K562 (cell line): ENCODE measurements around the gene FAM168B. TPM values are rescaled to one million over a fixed set of nuclear protein-coding genes. Genes with fewer than 3 reads are reported as not detected.

Experiments used
- ATAC-seq: fragments of 200-7000 bp; cut with Tn5 transposase; 3 replicates; pipeline ENCODE4 v1.9.1; 2020; ENCODE audit warnings: moderate library complexity
- BruUV-seq: library from RNA; stranded (reverse); fragments of 400-500 nt; replicated peaks from 2 replicates; lab custom pipeline; 2021; lab: Mats Ljungman, UMichigan
- CTCF ChIA-PET: fragments of 300-600 bp; formaldehyde crosslinking; extraction: SDS; loops from one replicate; lab custom pipeline; 2021; ENCODE audit warnings: low intra/inter-chr PET ratio; lab: Yijun Ruan, JAX
- POLR2A ChIA-PET: fragments of 300-600, 350-650 bp; sonication (Branson Sonifier 250); formaldehyde crosslinking; extraction: SDS; loops from one replicate; lab custom pipeline; 2021; ENCODE audit warnings: antibody characterized with exemption, inconsistent platforms; lab: Yijun Ruan, JAX
- DNase-seq, 4 experiments: peaks; one replicate each; pipeline versions ENCODE4 v3.0.0 to v3.0.0-alpha.2; 2011 to 2018; ENCODE audit warnings: low spot score in 3 of 4, mixed read lengths in 3 of 4; ENCODE audit errors: extremely low read depth in 1 of 4
- FAIRE-seq: peaks from 2 replicates; lab custom pipeline; 2011; peaks lifted over from hg19 to GRCh38; lab: Jason Lieb, UNC
- H2AFZ ChIP-seq: 2 replicates; pipeline ENCODE4 v1.6.0; 2011; ENCODE audit warnings: low read depth, low read length, control low read depth, inconsistent platforms
- H3K27ac ChIP-seq: fragments of 200-600 bp; 3 replicates; pipeline ENCODE4 v1.8.0; 2011; ENCODE audit warnings: low read depth, mild to moderate bottlenecking, control low read depth, inconsistent platforms, low read length, moderate library complexity, mixed read lengths; ENCODE audit errors: extremely low read depth
- H3K27me3 ChIP-seq, 2 experiments: fragments of 300-600 bp in 1 of 2; 2 replicates in 1 of 2; 3 replicates in 1 of 2; pipeline versions ENCODE4 v1.6.0 to v1.8.0; 2011; ENCODE audit warnings: inconsistent platforms in 2 of 2, low read length in 2 of 2, mild to moderate bottlenecking in 1 of 2, mixed read lengths in 1 of 2, moderate library complexity in 1 of 2; ENCODE audit not compliant: control insufficient read depth in 2 of 2, insufficient read depth in 2 of 2
- H3K36me3 ChIP-seq: fragments of 300-600 bp; 3 replicates; pipeline ENCODE4 v1.8.0; 2011; ENCODE audit warnings: mild to moderate bottlenecking, low read length, inconsistent platforms; ENCODE audit not compliant: control insufficient read depth, insufficient read depth
- H3K4me1 ChIP-seq, 2 experiments: fragments of 200-600 bp in 1 of 2; replicated peaks in 1 of 2; 2 replicates in 1 of 2; 3 replicates in 1 of 2; pipeline versions ENCODE4 v1.5.1 to v1.8.0; 2011; ENCODE audit warnings: inconsistent platforms in 2 of 2, low read length in 2 of 2, mild to moderate bottlenecking in 1 of 2, mixed read lengths in 1 of 2, moderate library complexity in 1 of 2; ENCODE audit not compliant: control insufficient read depth in 2 of 2, insufficient read depth in 2 of 2
- H3K4me2 ChIP-seq: 2 replicates; pipeline ENCODE4 v1.6.1; 2011; ENCODE audit warnings: low read length, control low read depth, inconsistent platforms, mixed read lengths; ENCODE audit not compliant: insufficient read depth
- H3K4me3 ChIP-seq: fragments of 200-600 bp; sonication (generic), shearing (Covaris generic); 2 replicates; pipeline ENCODE4 v1.5.1; 2016; ENCODE audit warnings: control low read depth, inconsistent platforms
- H3K79me2 ChIP-seq: fragments of 200-600 bp; 3 replicates; pipeline ENCODE4 v1.8.0; 2011; ENCODE audit warnings: low read length, inconsistent platforms; ENCODE audit not compliant: control insufficient read depth, insufficient read depth
- H3K9ac ChIP-seq, 2 experiments: 2 replicates each; pipeline versions ENCODE4 v1.6.0 to v1.6.1; 2011; ENCODE audit warnings: low read depth in 2 of 2, low read length in 2 of 2, control low read depth in 1 of 2, inconsistent platforms in 1 of 2, mild to moderate bottlenecking in 1 of 2, mixed read lengths in 1 of 2; ENCODE audit not compliant: insufficient read depth in 1 of 2
- H3K9me1 ChIP-seq: one replicate; pipeline ENCODE4 v1.6.0; 2011; ENCODE audit warnings: inconsistent platforms, mild to moderate bottlenecking, low read length, moderate library complexity; ENCODE audit not compliant: control insufficient read depth, insufficient read depth
- H3K9me3 ChIP-seq: replicated peaks from 2 replicates; pipeline ENCODE4 v1.5.1; 2011; ENCODE audit warnings: low read depth, low read length, inconsistent platforms; ENCODE audit not compliant: control insufficient read depth, insufficient read depth
- H4K20me1 ChIP-seq: replicated peaks from 2 replicates; pipeline ENCODE4 v1.6.1; 2011; ENCODE audit warnings: low read length, inconsistent platforms, mixed read lengths; ENCODE audit not compliant: control insufficient read depth, insufficient read depth
- ATF3 ChIP-seq, 2 experiments: fragments of 450-650 bp in 1 of 2; sonication (generic) in 1 of 2; formaldehyde crosslinking in 1 of 2; IDR thresholded peaks in 1 of 2; conservative IDR thresholded peaks in 1 of 2; 2 replicates each; pipeline versions ENCODE4 v1.6.1 to v1.8.1; 2016 to 2023; ENCODE audit warnings: mild to moderate bottlenecking in 2 of 2, moderate library complexity in 2 of 2, inconsistent platforms in 1 of 2, missing genetic modification reagents in 1 of 2
- CEBPB ChIP-seq: fragments of 450-650 bp; IDR thresholded peaks from 2 replicates; pipeline ENCODE4 v1.6.1; 2016; ENCODE audit warnings: missing genetic modification characterization, missing compliant biosample characterization
- FOXP1 ChIP-seq: sonication (generic); formaldehyde crosslinking; IDR thresholded peaks from 2 replicates; pipeline ENCODE4 v1.8.0; 2022; ENCODE audit warnings: mild to moderate bottlenecking, missing genetic modification reagents
- HNRNPH1 ChIP-seq: fragments of 200-400 bp; formaldehyde crosslinking; optimal IDR thresholded peaks from 2 replicates; pipeline ENCODE3; 2017; ENCODE audit warnings: low read depth, mild to moderate bottlenecking, low read length, moderate library complexity
- KLF10 ChIP-seq: fragments of 250-450 bp; sonication (Bioruptor Pico); IDR thresholded peaks from 2 replicates; pipeline ENCODE4 v1.6.1; 2021; ENCODE audit warnings: matching md5 sums
- KLF6 ChIP-seq: fragments of 250-450 bp; sonication (Bioruptor Pico); IDR thresholded peaks from 2 replicates; pipeline ENCODE4 v1.4.0; 2020; ENCODE audit warnings: mild to moderate bottlenecking, moderate library complexity, borderline replicate concordance
- NCOA2 ChIP-seq, 2 experiments: fragments of 450-650 bp; IDR thresholded peaks; 2 replicates each; pipeline ENCODE4 v1.6.1; 2018; ENCODE audit warnings: mild to moderate bottlenecking in 2 of 2, moderate library complexity in 1 of 2; ENCODE audit not compliant: partially characterized antibody in 2 of 2
- PHF20 ChIP-seq: fragments of 450-650 bp; IDR thresholded peaks from 2 replicates; pipeline ENCODE4 v1.6.1; 2018; ENCODE audit not compliant: partially characterized antibody
- SMAD2 ChIP-seq: fragments of 150-350 bp; IDR thresholded peaks from 2 replicates; pipeline ENCODE4 v1.6.1; 2014; ENCODE audit warnings: low read depth, mild to moderate bottlenecking, low read length
- TCFL5 ChIP-seq: fragments of 250-450 bp; sonication (Bioruptor Pico); conservative IDR thresholded peaks from 2 replicates; pipeline ENCODE4 v1.6.1; 2021; ENCODE audit warnings: mild to moderate bottlenecking, moderate library complexity, matching md5 sums
- TFE3 ChIP-seq: fragments of 450-650 bp; formaldehyde crosslinking; IDR thresholded peaks from 2 replicates; pipeline ENCODE4 v1.4.0; 2020; ENCODE audit warnings: mild to moderate bottlenecking, mixed read lengths
- ZNF398 ChIP-seq: fragments of 250-450 bp; sonication (Bioruptor Pico); IDR thresholded peaks from 2 replicates; pipeline ENCODE4 v1.8.0; 2021; ENCODE audit warnings: moderate library complexity, mild to moderate bottlenecking, inconsistent platforms
- ZNF436 ChIP-seq: fragments of 250-450, 450-650 bp; sonication (Bioruptor Pico); formaldehyde crosslinking; IDR thresholded peaks from 2 replicates; pipeline ENCODE4 v1.7.0; 2020; ENCODE audit warnings: mild to moderate bottlenecking
- ZNF592 ChIP-seq: fragments of 450-650 bp; IDR thresholded peaks from 2 replicates; pipeline ENCODE4 v1.6.1; 2017; ENCODE audit warnings: antibody characterized with exemption, mild to moderate bottlenecking
- WGBS: fragments of 100-300 bp; shearing (Covaris generic); methylation state at CpG from one replicate; pipeline ENCODE4 v1.1.6; 2016; ENCODE audit warnings: low coverage, mixed read lengths; ENCODE audit not compliant: insufficient coverage; ENCODE audit errors: missing lambda C conversion rate; 5-methylcytosine and 5-hydroxymethylcytosine counted together
- in situ Hi-C: fragments of 300-500 bp; cut with MboI; formaldehyde crosslinking; loops from 4 replicates; pipeline ENCODE4 v1.15.0; 2018; ENCODE audit warnings: inconsistent platforms, mixed read lengths
- intact Hi-C: fragments of 100-400 bp; cut with micrococcal nuclease; formaldehyde crosslinking; loops from 2 replicates; pipeline ENCODE4 v1.14.2; 2022
- polyA plus RNA-seq, 8 experiments: library from polyadenylated mRNA; depleted of rRNA in 4 of 8; stranded (reverse) in 5 of 8; unstranded in 3 of 8; fragments of >200 nt; fragmentation: Nextera tagmentation in 2 of 8; fragmentation: Illumina TruSeq in 1 of 8; extraction: Ambion mirVana in 2 of 8; extraction: Trizol in 1 of 8; gene quantifications; 2 replicates each; pipeline versions ENCODE4 v1.2.1 to v1.2.3, GENCODE V29; 2011 to 2014; ENCODE audit warnings: inconsistent platforms in 1 of 8, missing spikeins in 1 of 8
- total RNA-seq, 7 experiments: library from RNA; depleted of rRNA in 6 of 7; stranded (reverse); fragments of >200 nt in 6 of 7; fragmentation: Illumina TruSeq in 2 of 7; extraction: Trizol in 2 of 7; gene quantifications; 2 replicates each; pipeline versions ENCODE4 v1.2.1 to v1.2.3, GENCODE V29; 2011 to 2021; ENCODE audit warnings: low replicate concordance in 1 of 7

The FAM168B gene
- total and polyA plus RNA-seq, 9 of the 15 experiments (the other 6 are each of a cell fraction or from before 2014, with no cell fraction given): 3.3 to 76.0 (median 46.1) TPM

GRCh38 chr2:131006561-131006960 lies 86.7 kb downstream of the FAM168B start:
- ChIA-PET POLR2A (no interaction called here), CTCF (no interaction called here)
- Histone ChIP-seq H3K9me3 (no peaks in the 10 kb centered on the region), H3K36me3 (no peaks in the 10 kb centered on the region), H3K27me3 (peaks cover 40 to 52% of the 10 kb centered on the region in 2 experiments), H3K27ac (no peak overlapping the region), H3K4me3 (no peak overlapping the region), H2AFZ (no peak overlapping the region), H3K4me2 (no peak overlapping the region), H3K9ac (no peak overlapping the region), H3K4me1 (no peaks in the 10 kb centered on the region), H3K79me2 (no peaks in the 10 kb centered on the region), H3K9me1 (no peaks in the 10 kb centered on the region), H4K20me1 (no peaks in the 10 kb centered on the region)
- DNase-seq (no peak), FAIRE-seq (no peak), ATAC-seq (no peak)
- 4% methylated on average over 2 of the region's 2 CpGs for WGBS
- intact Hi-C loops (loop anchor here (10.0 kb wide), 1 partner anchor 388 kb away; no protein-coding TSS in a partner anchor), in situ Hi-C loops (no loop called here)
- BruUV-seq: no TSS peak
- TF ChIP-seq ZNF398 (no peak), TCFL5 (no peak), ATF3 (IDR thresholded peaks at IDR 0.05) (no peak), ATF3 (CRISPR knock-in tag; conservative IDR thresholded peaks at IDR 0.05) (no peak), ZNF592 (no peak), KLF6 (CRISPR knock-in tag) (no peak), SMAD2 (no peak), CEBPB (tag) (no peak), PHF20 (no peak), HNRNPH1 (no peak), NCOA2 (IDR thresholded peaks at IDR 0.05; ENCODE audit: partially characterized antibody in 2 of 2) (no peak), ZNF436 (no peak), FOXP1 (CRISPR knock-in tag) (no peak), TFE3 (no peak), KLF10 (CRISPR knock-in tag) (no peak)
